ENCODE results near the gene SULT1C3. TPM values are rescaled to one million over a fixed set of nuclear protein-coding genes. Genes with fewer than 3 reads are reported as not detected.

Gene SULT1C3
- total and polyA plus RNA-seq, 2 of the 8 experiments (the other 6 are each of a cell fraction or from before 2014, with no cell fraction given): not detected

GRCh38 chr2:108267101-108267500, 27.3 kb downstream of the SULT1C3 start:
- Histone ChIP-seq H2BK120ac (replicated peaks; ENCODE audit: low read depth, low read length) (no peak overlapping the region), H2AFZ (ENCODE audit: low read length) (0 out of 2 replicates have a peak overlapping the region, but pooled peaks have one; percentile 39), H3K9me3 (ENCODE audit: insufficient read depth in 2 of 2, low read depth in 1 of 2, low read length in 1 of 2) (peaks cover 0 to 10% of the 10 kb centered on the region in 2 experiments; a peak in 2 of 4 replicates), H2BK15ac (ENCODE audit: low read length) (no peak overlapping the region), H3K79me2 (ENCODE audit: control insufficient read depth in 1 of 2, insufficient read depth in 2 of 2, low read length in 2 of 2) (no peaks in the 10 kb centered on the region), H2BK5ac (ENCODE audit: low read depth, low read length) (no peak overlapping the region), H4K91ac (replicated peaks; ENCODE audit: insufficient read length, low read length) (no peak overlapping the region), H3K4me1 (replicated peaks in 1 of 4; ENCODE audit: control insufficient read depth in 3 of 4, insufficient read depth in 4 of 4, low read length in 3 of 4) (no peaks in the 10 kb centered on the region), H3K56ac (replicated peaks; ENCODE audit: insufficient read length, low read depth, low read length) (no peak overlapping the region), H3K36me3 (ENCODE audit: control insufficient read depth in 2 of 4, insufficient read depth in 4 of 4, low read length in 3 of 4) (no peaks in the 10 kb centered on the region), H3K14ac (ENCODE audit: insufficient read length) (no peak overlapping the region), H4K8ac (ENCODE audit: extremely low read depth, insufficient read depth, low read length) (no peak overlapping the region), H4K5ac (ENCODE audit: insufficient read length, low read depth, low read length) (no peak overlapping the region), H3K4me2 (ENCODE audit: insufficient read depth in 1 of 2, low read depth in 2 of 2, low read length in 2 of 2) (no peak overlapping the region), H3K27ac (ENCODE audit: low read depth, low read length) (no peak overlapping the region), H3K9ac (replicated peaks in 1 of 4; ENCODE audit: extremely low read depth in 1 of 4, low read depth in 3 of 4, low read length in 3 of 4) (no peak overlapping the region), H3K23ac (ENCODE audit: insufficient read length) (no peak overlapping the region), H3K27me3 (replicated peaks in 1 of 4; ENCODE audit: control insufficient read depth in 3 of 4, extremely low read depth in 1 of 4, insufficient read depth in 3 of 4, low read length in 3 of 4) (no peaks in the 10 kb centered on the region), H2BK12ac (ENCODE audit: low read depth, low read length) (no peak overlapping the region), H3K4me3 (ENCODE audit: extremely low read depth in 1 of 4, insufficient read depth in 2 of 4, low read depth in 3 of 4, low read length in 4 of 4) (no peak overlapping the region), H2BK20ac (ENCODE audit: low read length) (no peak overlapping the region), H3K79me1 (ENCODE audit: low read depth, low read length) (no peaks in the 10 kb centered on the region), H3K4ac (replicated peaks; ENCODE audit: insufficient read length, low read depth, low read length) (no peak overlapping the region), H3K23me2 (ENCODE audit: low read depth, low read length) (no peaks in the 10 kb centered on the region), H3K18ac (ENCODE audit: extremely low read depth, low read length) (no peak overlapping the region), H4K20me1 (replicated peaks in 1 of 2; ENCODE audit: control insufficient read depth in 1 of 2, insufficient read depth in 2 of 2, low read length in 2 of 2) (no peaks in the 10 kb centered on the region), H2AK5ac (ENCODE audit: low read depth, low read length) (no peak overlapping the region)
- WGBS, 2 experiments (ENCODE audit: extremely low coverage in 1 of 2, insufficient coverage in 1 of 2, insufficient read length in 1 of 2, insufficient replicate concordance in 2 of 2, low coverage in 1 of 2, low lambda C conversion rate in 2 of 2, missing lambda C conversion rate in 1 of 2): 97% methylated on average over 5 of the region's 5 CpGs; no CpG with 5 or more reads in 1 of the 2 experiments
- ChIA-PET CTCF (ENCODE audit: partially characterized antibody) (interaction anchor here (0.8 kb wide), 1 partner anchor 14 kb away, joined by 4 read pairs; no protein-coding TSS in a partner anchor), POLR2A (ENCODE audit: partially characterized antibody) (no interaction called here)
- no peak for TF ChIP-seq TEAD4 (IDR thresholded peaks at IDR 0.05; ENCODE audit: low read depth, low read length)
- TF ChIP-seq CEBPB (IDR thresholded peaks at IDR 0.05; ENCODE audit: low read depth, low read length): peak; percentile 79
- FAIRE-seq: no peak
- DNase-seq (ENCODE audit: low read depth in 1 of 2, low spot score in 2 of 2): no peak

Measured in H1 (cell line).